ENCODE results near the gene SLC39A1.
A peak's percentile ranks its signal among the peaks of the same experiment; 100 is the strongest.
"Not testable (repeated sequence)": the region's sequence is repeated elsewhere in the genome, so short reads cannot be mapped to it uniquely, and the experiment has no call there.

The SLC39A1 gene

DNA sequence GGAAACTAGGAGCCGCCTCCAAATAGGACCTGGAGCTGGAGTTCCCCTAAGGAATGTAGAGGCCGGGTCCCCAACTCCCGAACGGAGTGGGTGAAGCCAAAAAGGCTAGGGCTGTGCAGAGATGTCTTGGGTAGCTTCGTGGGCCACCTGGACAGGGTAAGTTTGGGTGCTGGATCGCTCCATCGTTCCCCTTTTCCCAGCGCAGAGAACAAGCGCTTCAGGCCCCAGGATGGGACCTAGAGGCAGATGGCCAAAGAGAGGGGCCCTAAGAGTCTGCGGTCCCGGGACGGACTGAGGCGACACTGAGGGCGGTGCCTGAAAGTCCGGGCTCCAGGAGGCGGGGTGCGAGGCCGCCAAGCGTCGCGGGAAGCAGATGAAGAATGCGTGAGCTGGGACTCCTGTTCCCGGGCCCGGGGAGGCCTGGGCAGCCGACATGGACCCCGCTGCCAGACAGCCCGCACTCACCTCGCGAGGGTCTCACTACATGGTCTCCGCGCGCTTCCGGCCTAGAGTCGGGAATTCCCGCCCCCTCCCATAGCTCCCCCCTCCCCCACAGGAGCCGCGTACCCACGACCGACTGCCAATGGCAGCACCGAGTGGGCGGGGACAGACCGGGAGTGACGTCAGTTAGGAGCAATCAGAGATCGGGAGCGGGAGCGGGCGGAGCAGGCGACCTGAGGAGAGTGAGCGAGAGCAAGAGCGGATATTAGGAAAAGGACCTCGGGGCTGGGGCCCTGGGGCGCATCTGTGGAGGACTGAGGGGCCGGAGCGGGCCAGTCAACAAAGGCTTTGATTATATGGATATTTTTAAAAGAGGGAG lies at the start of gene SLC39A1:
SLC39A1 (minus strand) TSS at position 508 of the 820 bp plus-strand sequence. CDS start 822 bp downstream, outside the sequence.
- DNase-seq (ENCODE audit: low read depth in 1 of 2, low spot score in 1 of 2): peak; percentile 82 to 86

DNA sequence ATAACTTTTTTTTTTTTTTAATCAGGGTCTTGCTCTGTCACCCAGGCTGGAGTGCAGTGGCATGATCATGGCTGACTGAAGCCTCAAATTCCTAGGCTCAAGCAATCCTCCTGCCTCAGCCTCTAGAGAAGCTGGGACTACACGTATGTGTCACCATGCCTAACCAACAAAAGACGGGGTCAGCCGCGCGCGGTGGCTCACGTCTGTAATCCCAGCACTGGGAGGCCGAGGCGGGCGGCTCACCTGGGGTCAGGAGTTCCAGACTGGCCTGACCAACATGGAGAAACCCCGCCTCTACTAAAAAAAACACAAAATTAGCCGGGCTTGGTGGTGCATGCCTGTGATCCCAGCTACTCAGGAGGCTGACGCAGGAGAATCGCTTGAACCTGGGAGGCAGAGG lies 49.2 kb upstream of the SLC39A1 start:
- not testable (repeated sequence) for DNase-seq (ENCODE audit: low read depth in 1 of 2, low spot score in 1 of 2)

DNA sequence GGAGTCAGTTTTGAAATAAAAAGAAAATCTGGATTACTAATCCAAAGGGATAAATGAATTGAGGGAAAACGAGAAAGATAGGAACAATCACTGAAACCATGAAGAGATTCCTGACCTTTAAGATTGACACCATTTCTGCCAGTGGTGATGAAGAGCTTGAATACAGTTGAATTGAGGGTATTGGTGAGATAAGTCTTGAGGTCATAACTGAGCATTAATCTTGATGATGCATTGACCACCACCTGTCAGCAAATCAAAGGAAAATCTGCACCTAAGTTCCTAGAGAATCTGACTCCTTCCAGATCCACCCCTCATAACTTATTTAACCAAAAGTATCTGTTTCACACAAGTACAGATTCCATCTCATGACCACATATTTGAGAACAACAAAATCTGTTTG lies 48.8 kb upstream of the SLC39A1 start:
- no peak for DNase-seq (ENCODE audit: low read depth in 1 of 2, low spot score in 1 of 2)

DNA sequence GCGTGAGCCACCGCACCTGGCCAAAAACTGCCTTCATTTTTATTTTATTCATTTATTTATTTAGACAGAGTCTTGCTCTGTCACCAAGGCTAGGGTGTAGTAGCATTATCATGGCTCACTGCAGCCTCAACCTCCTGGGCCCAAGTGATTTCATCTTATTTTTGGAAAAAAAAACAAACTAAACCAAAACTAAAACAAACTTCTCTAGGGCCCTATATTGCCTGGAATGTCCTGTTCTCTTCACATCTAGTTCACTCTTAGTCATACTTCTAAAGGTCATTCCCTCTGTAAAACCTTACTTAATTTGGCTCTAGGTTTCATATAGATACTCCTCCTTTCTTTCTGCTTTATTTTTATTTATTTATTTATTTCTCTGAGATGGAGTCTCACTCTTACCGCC lies 42.8 kb upstream of the SLC39A1 start:
- DNase-seq (ENCODE audit: low read depth in 1 of 2, low spot score in 1 of 2): no peak

DNA sequence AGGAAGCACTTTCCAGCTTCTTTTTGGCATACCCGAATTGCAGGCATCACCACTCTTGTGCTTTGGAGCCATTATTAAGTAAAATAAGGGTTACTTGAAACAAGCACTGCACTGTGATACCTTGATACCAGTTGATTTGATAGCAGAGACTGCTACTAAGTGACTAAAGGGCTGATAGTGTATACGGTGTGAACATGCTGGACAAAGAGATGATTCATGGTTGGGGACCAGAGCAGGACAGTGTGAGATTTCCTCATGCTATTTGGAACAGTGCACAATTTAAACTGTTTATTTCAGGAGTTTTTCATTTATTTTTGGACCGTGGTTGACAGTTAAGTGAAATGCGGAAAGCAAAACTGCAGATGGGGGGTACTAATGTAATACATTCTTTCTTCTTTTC lies 37.1 kb upstream of the SLC39A1 start:
- no peak for DNase-seq (ENCODE audit: low read depth in 1 of 2, low spot score in 1 of 2)

- DNase-seq (ENCODE audit: low read depth in 1 of 2, low spot score in 1 of 2): not testable (repeated sequence)
These were observed 33.5 kb upstream of the SLC39A1 start for GRCh38 chr1:153996882-153997281.

DNA sequence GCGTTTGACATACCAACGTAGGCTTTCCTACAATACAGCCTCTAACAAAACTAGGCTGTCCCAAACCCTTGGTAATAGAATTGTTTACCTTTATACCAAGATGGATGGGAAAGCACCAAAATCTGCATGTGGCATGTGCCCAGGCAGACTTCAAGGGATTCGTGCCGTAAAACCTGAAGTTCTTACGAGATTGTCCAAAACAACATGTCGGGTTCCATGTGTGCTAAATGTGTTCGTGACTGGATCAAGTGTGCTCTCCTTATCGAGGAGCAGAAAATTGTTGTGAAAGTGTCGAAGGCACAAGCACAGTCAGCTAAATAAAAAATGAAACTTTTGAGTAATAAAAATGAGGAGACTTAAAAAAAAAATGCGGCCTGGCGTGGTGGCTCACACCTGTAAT lies 32.3 kb upstream of the SLC39A1 start:
- DNase-seq (ENCODE audit: low read depth in 1 of 2, low spot score in 1 of 2): no peak

DNA sequence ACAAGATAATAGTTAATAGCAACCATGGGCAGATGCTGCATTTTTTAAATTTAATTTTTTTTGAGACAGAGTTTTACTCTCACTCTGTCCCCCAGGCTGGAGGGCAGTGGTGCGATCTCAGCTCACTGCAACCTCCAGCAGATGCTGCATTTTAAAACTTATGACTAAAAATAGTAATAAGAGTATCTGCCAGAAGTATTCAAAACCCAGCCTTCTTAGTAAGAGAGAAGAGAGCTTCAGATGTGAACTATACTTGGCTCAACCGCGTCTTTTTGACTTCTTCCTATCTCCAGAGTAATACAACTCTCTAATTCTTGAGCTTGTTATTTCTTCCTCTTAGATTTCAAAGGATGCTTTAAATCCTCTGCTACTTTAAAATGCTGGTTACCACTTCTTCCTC lies 31.9 kb upstream of the SLC39A1 start:
- DNase-seq (ENCODE audit: low read depth in 1 of 2, low spot score in 1 of 2): no peak

DNA sequence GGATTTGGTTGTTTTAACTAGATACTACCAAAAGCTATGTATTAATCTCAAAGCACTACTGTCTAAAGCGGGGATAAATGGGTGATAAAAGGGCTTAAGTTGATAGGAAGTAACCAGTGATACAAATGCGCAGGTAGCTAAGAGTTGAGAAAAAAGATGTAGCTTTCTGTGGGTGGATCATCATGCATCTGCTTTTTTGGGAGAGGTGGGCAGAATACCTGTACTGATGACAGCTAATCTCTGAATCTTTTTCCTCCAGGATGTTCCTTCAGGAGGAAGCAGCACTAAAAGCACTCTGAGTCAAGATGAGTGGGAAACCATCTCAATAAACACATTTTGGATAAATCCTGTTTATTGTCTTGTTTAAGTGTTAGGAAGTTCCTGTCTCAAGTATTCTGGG lies 28.5 kb upstream of the SLC39A1 start:
- no peak for DNase-seq (ENCODE audit: low read depth in 1 of 2, low spot score in 1 of 2)

- no peak for DNase-seq (ENCODE audit: low read depth in 1 of 2, low spot score in 1 of 2)
These were observed 27.9 kb upstream of the SLC39A1 start for GRCh38 chr1:153991151-153991630.

- DNase-seq (ENCODE audit: low read depth in 1 of 2, low spot score in 1 of 2): peak; percentile 58 to 78
These were observed 27.3 kb upstream of the SLC39A1 start, which contains the start of gene RPS27 for GRCh38 chr1:153990468-153991150. Gene RPS27, plus strand, starts transcription at chr1:153990762. Its CDS starts 35 bp downstream, at chr1:153990797.

- DNase-seq (ENCODE audit: low read depth in 1 of 2, low spot score in 1 of 2): no peak
These were observed 24.3 kb upstream of the SLC39A1 start for GRCh38 chr1:153987621-153988020.

- no peak for DNase-seq (ENCODE audit: low read depth in 1 of 2, low spot score in 1 of 2)
These were observed 22.8 kb upstream of the SLC39A1 start, which contains the start of gene RAB13 for GRCh38 chr1:153985941-153986761. Gene RAB13, minus strand, starts transcription at chr1:153986339. Its CDS starts 103 bp downstream, at chr1:153986236.

DNA sequence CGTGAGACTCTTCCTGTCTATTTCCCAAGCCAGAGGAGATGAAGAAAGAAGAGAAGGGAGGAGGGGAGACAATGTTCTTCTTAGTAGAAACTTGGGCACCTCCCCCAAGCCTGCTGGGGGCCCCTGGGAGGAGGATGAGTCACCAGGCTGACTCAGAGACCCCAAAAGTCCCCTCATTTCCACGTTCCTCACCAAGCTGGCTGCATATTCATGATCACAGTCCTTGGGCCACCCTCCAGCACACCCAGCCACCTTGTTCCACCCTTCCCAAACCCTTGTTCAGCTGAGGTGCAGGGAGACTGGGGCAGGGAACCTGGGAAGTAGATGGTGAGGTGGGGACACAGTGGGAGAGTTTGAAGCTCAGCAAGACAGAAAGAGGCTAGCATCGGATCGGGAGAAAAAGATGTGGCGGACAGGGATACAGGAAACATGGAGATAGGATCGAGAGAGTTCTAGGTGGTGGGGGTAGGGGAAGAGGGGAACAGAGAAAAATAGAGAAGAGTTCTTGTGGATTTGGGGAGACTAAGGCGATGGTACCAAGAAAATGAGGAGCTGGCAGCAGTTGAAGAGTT lies 22.1 kb upstream of the SLC39A1 start:
- DNase-seq (ENCODE audit: low read depth in 1 of 2, low spot score in 1 of 2): peak in 1 of 2 donors; percentile 33

- DNase-seq (ENCODE audit: low read depth in 1 of 2, low spot score in 1 of 2): no peak
These were observed 21.0 kb upstream of the SLC39A1 start for GRCh38 chr1:153984123-153984894.

GRCh38 chr1:153981735-153982134 lies 18.4 kb upstream of the SLC39A1 start:
- DNase-seq (ENCODE audit: low read depth in 1 of 2, low spot score in 1 of 2): not testable (repeated sequence)

- not testable (repeated sequence) for DNase-seq (ENCODE audit: low read depth in 1 of 2, low spot score in 1 of 2)
These were observed 15.8 kb upstream of the SLC39A1 start for GRCh38 chr1:153979091-153979490.

DNA sequence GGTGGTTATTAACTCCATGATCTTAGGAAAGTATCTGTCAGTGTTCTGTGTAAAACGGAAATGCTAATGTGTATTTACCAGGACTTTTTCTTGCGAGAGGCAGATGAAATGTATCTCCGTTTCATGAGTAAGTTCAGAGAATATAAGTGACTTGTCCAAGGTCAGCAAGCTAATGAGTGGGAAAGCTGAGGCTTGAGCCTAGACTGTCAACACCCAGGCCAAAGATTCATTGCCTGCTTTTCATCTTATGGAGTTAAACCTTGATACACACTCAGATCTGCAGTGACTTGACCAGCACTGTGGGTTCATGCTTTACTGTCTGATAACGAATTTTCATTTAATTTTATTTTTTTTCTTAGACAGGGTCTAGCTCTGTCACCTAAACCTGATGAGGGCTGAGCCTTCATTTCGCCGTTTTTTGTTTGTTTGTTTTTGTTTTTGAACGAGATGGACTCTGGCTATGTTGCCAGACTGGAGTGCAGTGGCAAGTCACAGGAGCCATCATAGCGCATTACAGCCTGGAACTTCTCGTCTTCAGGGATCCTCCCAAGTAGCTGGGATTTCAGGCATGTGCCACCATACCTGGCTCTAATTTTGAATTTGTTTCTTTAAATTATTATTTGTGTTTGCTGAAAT lies 15.1 kb upstream of the SLC39A1 start:
- DNase-seq (ENCODE audit: low read depth in 1 of 2, low spot score in 1 of 2): no peak

Data from stimulated activated CD4-positive, alpha-beta T cell treated with anti-CD3 and anti-CD28 coated beads, Interleukin-15, amount 100 ng/mL, for 1 hour (primary cell).